Activated CD8-positive, alpha-beta memory T cell treated with anti-CD3 and anti-CD28 coated beads for 48 hours (primary cell): ENCODE results near the gene EMP2.
A peak's percentile ranks its signal among the peaks of the same experiment; 100 is the strongest.
"Not testable (repeated sequence)": the region's sequence is repeated elsewhere in the genome, so short reads cannot be mapped to it uniquely, and the experiment has no call there.

ENCODE experiments used
- DNase-seq, 3 experiments: peaks; one replicate each; pipeline ENCODE4 v3.0.0-alpha.2; 2020; ENCODE audit warnings: low read depth in 2 of 3, low spot score in 2 of 3

Gene EMP2

DNA sequence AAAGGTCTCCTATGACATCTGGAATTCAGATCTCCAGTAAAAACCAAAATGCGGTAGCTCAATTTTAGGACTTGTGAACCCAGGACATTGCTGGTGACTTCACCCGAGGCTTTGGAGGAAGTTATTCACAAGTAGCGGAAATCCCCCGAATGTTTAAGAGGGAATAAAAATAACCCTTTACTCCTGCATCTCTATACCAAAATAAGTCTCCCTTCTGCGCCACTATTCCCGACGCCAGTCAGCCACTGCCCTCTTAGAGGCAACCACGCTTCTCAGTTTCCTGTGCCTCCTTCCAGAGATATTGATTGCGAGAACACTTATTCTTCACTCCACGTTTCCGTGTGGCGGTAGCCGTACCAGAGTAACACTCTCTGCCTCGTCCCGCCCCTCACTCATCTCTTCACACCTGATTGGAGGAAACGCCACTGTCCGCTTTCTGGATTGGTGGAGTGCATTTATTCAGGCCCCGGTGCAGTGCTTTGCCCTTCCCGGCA is 27.4 kb downstream of the EMP2 start:
- DNase-seq: peak; percentile 8 to 20 (median 11)

GRCh38 chr16:10552281-10552680 is 28.1 kb downstream of the EMP2 start:
- DNase-seq: no peak

DNA sequence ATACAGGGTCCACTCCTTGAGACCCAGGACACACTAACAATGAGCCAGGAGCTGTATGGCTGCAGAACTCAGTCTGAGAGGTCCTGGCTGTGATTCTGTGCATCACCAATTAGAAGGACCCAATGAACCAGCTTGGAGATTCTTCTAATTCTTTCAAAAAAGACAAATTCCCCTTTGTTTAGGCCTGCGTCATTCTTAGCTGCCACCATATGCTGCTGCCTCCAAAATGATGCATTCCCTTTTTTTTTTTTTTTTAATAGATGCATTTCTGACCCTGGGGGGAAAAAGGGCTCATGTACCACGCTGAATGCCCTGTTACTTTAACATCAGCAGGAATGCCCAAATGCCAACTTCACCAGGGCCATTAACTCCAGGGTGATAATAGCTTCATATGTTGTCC is 28.5 kb downstream of the EMP2 start:
- no peak for DNase-seq

GRCh38 chr16:10548404-10548803 is 32.0 kb downstream of the EMP2 start:
- DNase-seq: no peak

DNA sequence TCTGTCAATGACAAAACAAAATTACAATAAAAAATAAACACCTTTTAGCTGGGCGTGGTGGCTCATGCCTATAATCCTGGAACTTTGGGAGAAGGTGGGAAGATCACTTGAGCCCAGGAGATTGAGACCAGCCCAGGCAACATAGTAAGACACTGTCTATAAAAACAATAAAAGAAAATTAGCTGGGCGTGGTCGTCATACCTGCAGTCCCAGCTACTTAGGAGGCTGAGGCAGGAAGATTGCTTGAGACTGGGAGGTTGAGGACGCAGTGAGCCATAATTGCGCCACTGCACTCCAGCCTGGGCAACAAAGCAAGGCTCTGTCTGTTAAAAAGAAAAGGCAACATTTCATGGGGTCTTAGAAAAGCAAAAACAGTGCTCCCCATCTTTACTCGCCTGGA is 32.7 kb downstream of the EMP2 start:
- no peak for DNase-seq

DNA sequence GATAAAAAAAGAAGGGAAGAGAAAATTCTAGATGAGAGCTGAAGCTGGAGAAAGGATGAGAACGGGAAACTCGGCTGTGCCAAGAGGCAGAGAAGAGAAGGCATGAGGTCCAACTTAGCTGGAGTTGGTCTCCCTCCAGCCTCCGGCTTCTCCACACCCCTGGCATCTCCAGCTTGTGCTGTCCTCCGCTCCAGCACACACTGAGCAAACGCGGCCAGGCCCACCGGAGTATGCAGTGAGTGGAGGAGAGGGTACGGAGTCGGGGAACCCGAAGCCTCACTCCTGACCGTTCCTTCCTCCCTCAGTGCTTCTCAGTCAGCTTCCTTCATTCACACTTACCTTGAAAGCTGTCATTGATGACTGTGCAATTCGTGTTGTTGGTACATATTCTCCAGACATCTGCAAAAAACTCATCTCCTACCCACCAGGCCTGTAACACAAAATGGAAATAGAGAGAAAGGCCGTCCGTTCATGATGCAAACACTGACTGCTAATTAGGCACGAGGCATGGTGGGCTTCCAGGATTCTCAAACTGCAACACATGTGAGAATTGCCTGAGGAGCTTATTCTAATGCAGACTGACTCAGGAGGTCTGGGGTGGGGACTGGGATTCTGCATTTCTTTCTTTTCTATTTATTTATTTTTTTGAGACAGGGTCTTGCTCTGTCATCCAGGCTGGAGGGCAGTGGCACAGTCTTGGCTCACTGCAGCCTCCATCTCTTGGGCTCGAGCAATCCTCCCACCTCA is 37.0 kb downstream of the EMP2 start:
- DNase-seq: no peak

DNA sequence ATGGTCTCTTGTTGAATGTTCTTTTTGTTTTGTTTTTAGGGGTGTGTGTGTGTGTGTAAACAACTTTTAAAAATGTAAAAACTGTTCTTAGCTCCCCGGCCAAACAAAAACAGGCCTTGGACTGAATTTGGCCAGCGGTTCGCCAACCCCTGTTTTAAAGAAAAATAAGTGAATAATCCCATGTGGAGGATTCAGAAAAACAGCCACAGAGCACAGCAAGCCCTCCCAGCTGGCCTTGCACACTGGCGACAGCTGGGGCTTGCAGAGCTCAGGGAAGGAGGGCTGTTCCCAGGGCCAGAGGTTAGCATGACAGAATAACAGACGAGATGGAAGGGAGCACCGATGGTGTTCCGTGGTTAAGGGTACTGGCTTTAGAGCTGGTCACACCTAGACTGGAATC is 39.0 kb downstream of the EMP2 start:
- DNase-seq: no peak

DNA sequence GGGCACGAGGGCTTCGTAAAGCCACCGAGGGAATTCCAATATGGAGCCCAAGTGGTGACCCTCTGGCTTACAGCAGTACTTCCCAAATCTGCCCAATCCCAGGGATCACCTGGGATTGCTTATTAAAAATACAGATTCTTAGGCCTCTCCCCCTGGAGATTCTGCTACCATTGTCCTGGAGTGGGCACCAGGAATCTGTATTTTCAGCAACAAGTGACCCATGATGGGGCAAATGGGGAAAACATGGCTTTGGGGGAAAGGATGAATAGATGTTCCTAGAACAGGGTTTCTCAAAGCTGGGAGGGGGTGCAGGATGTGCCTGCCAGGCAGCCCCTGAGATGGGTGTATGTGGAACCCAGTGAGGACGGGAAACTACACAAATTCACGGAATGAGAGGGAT is 40.6 kb downstream of the EMP2 start:
- DNase-seq: no peak

- no peak for DNase-seq
Observed at GRCh38 chr16:10539236-10539635, 41.2 kb downstream of the EMP2 start.

- DNase-seq: no peak
Observed at GRCh38 chr16:10538583-10538982, 41.8 kb downstream of the EMP2 start.

- DNase-seq: no peak
Observed at GRCh38 chr16:10537946-10538345, 42.5 kb downstream of the EMP2 start.

- DNase-seq: no peak
Observed at GRCh38 chr16:10536814-10537389, 43.5 kb downstream of the EMP2 start.

- DNase-seq: not testable (repeated sequence)
Observed at GRCh38 chr16:10536328-10536727, 44.1 kb downstream of the EMP2 start.

DNA sequence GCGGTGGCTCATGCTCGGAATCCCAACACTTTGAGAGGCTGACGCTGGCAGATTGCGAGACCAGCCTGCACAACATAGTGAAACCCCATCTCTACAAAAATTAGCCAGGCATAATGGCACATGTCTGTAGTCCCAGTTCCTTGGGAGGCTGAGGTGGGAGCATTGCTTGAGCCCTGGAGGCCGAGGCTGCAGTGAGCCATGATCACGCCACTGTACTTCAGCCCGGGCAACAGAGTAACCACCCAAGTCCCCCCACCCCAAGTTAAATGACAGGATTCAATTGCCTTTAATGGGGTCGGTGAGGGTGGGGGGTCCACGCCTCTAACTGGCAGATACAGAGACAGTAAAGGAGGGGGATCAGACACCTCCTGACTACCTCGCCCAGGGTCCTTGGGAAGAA is 44.9 kb downstream of the EMP2 start:
- no peak for DNase-seq

- no peak for DNase-seq
Observed at GRCh38 chr16:10534748-10535147, 45.6 kb downstream of the EMP2 start.

GRCh38 chr16:10533612-10534011 is 46.8 kb downstream of the EMP2 start:
- DNase-seq: not testable (repeated sequence)

- DNase-seq: no peak
Observed at GRCh38 chr16:10531582-10531981, 48.8 kb downstream of the EMP2 start.

GRCh38 chr16:10530685-10531084 is 49.7 kb downstream of the EMP2 start:
- DNase-seq: no peak

DNA sequence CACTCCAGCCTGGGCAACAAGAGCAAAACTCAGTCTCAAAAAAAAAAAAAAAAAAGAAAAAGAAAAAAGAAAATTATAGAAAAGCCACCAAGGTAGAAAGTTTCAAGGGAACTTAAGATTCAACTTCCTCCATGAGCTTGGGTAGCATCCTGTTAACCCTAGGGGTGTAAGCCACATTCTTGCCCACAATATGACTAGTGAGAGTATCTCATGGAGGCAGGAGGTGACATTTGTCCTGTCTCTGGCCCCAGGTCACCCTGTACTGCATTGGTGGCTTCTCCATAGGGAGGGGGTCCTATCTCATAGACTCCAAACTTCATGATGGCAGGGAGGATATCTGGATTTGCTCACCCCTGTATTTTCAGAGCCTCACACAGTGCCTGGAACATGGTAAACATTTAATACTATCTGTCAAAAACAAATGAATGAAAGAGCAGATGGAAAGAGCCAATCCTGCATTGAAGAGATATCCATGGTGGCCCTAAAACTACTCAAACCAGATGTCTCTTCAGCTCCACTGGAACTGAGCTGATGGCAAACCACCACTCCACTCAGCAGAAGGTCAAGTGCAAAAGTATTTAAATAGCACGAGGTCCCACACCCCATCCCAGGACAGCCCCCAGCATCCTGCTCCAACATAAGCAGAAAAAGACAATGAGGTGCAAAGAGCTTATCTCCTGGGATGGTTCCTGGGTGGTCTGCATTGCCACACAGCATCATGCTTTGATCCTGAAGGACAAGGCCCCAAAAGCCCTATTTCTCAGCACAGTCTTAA is 50.3 kb downstream of the EMP2 start:
- no peak for DNase-seq

- DNase-seq: no peak
Observed at GRCh38 chr16:10528635-10529034, 51.8 kb downstream of the EMP2 start.

DNA sequence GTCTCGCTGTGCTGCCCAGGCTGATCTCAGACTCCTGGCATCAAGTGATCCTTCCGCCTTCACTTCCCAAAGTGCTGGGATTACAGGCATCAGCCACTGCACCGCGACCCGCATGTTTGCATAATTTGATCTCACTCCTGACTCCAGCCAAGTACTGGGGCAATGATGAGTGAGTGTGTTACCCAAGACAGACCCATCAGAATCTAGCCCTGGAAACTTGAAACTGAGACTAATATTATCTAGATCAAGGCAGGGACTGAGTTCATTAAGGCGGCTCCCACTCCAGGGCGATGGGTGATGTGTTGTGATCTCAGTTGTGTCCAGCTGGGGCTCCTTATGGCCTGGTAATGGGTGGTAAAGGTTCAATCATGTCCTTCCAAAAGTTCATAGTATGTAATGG is 53.4 kb downstream of the EMP2 start:
- no peak for DNase-seq

- no peak for DNase-seq
Observed at GRCh38 chr16:10525214-10525825, 55.1 kb downstream of the EMP2 start.
